K562 (cell line): ENCODE data around the gene LIPT2. TPM values are rescaled to one million over a fixed set of nuclear protein-coding genes. Genes with fewer than 3 reads are reported as not detected.

Experiments
- ATAC-seq: fragments of 200-7000 bp; cut with Tn5 transposase; 3 replicates; pipeline ENCODE4 v1.9.1; 2020; ENCODE audit warnings: moderate library complexity
- BruUV-seq: library from RNA; stranded (reverse); fragments of 400-500 nt; replicated peaks from 2 replicates; lab custom pipeline; 2021; lab: Mats Ljungman, UMichigan
- CTCF ChIA-PET: fragments of 300-600 bp; formaldehyde crosslinking; extraction: SDS; loops from one replicate; lab custom pipeline; 2021; ENCODE audit warnings: low intra/inter-chr PET ratio; lab: Yijun Ruan, JAX
- POLR2A ChIA-PET: fragments of 300-600, 350-650 bp; sonication (Branson Sonifier 250); formaldehyde crosslinking; extraction: SDS; loops from one replicate; lab custom pipeline; 2021; ENCODE audit warnings: antibody characterized with exemption, inconsistent platforms; lab: Yijun Ruan, JAX
- DNase-seq, 4 experiments: peaks; one replicate each; pipeline versions ENCODE4 v3.0.0 to v3.0.0-alpha.2; 2011 to 2018; ENCODE audit warnings: low spot score in 3 of 4, mixed read lengths in 3 of 4; ENCODE audit errors: extremely low read depth in 1 of 4
- FAIRE-seq: peaks from 2 replicates; lab custom pipeline; 2011; peaks lifted over from hg19 to GRCh38; lab: Jason Lieb, UNC
- H2AFZ ChIP-seq: 2 replicates; pipeline ENCODE4 v1.6.0; 2011; ENCODE audit warnings: low read depth, low read length, control low read depth, inconsistent platforms
- H3K27ac ChIP-seq: fragments of 200-600 bp; 3 replicates; pipeline ENCODE4 v1.8.0; 2011; ENCODE audit warnings: low read depth, mild to moderate bottlenecking, control low read depth, inconsistent platforms, low read length, moderate library complexity, mixed read lengths; ENCODE audit errors: extremely low read depth
- H3K27me3 ChIP-seq, 2 experiments: fragments of 300-600 bp in 1 of 2; 2 replicates in 1 of 2; 3 replicates in 1 of 2; pipeline versions ENCODE4 v1.6.0 to v1.8.0; 2011; ENCODE audit warnings: inconsistent platforms in 2 of 2, low read length in 2 of 2, mild to moderate bottlenecking in 1 of 2, mixed read lengths in 1 of 2, moderate library complexity in 1 of 2; ENCODE audit not compliant: control insufficient read depth in 2 of 2, insufficient read depth in 2 of 2
- H3K36me3 ChIP-seq: fragments of 300-600 bp; 3 replicates; pipeline ENCODE4 v1.8.0; 2011; ENCODE audit warnings: mild to moderate bottlenecking, low read length, inconsistent platforms; ENCODE audit not compliant: control insufficient read depth, insufficient read depth
- H3K4me1 ChIP-seq, 2 experiments: fragments of 200-600 bp in 1 of 2; replicated peaks in 1 of 2; 2 replicates in 1 of 2; 3 replicates in 1 of 2; pipeline versions ENCODE4 v1.5.1 to v1.8.0; 2011; ENCODE audit warnings: inconsistent platforms in 2 of 2, low read length in 2 of 2, mild to moderate bottlenecking in 1 of 2, mixed read lengths in 1 of 2, moderate library complexity in 1 of 2; ENCODE audit not compliant: control insufficient read depth in 2 of 2, insufficient read depth in 2 of 2
- H3K4me2 ChIP-seq: 2 replicates; pipeline ENCODE4 v1.6.1; 2011; ENCODE audit warnings: low read length, control low read depth, inconsistent platforms, mixed read lengths; ENCODE audit not compliant: insufficient read depth
- H3K4me3 ChIP-seq: fragments of 200-600 bp; sonication (generic), shearing (Covaris generic); 2 replicates; pipeline ENCODE4 v1.5.1; 2016; ENCODE audit warnings: control low read depth, inconsistent platforms
- H3K79me2 ChIP-seq: fragments of 200-600 bp; 3 replicates; pipeline ENCODE4 v1.8.0; 2011; ENCODE audit warnings: low read length, inconsistent platforms; ENCODE audit not compliant: control insufficient read depth, insufficient read depth
- H3K9ac ChIP-seq, 2 experiments: 2 replicates each; pipeline versions ENCODE4 v1.6.0 to v1.6.1; 2011; ENCODE audit warnings: low read depth in 2 of 2, low read length in 2 of 2, control low read depth in 1 of 2, inconsistent platforms in 1 of 2, mild to moderate bottlenecking in 1 of 2, mixed read lengths in 1 of 2; ENCODE audit not compliant: insufficient read depth in 1 of 2
- H3K9me1 ChIP-seq: one replicate; pipeline ENCODE4 v1.6.0; 2011; ENCODE audit warnings: inconsistent platforms, mild to moderate bottlenecking, low read length, moderate library complexity; ENCODE audit not compliant: control insufficient read depth, insufficient read depth
- H3K9me3 ChIP-seq: replicated peaks from 2 replicates; pipeline ENCODE4 v1.5.1; 2011; ENCODE audit warnings: low read depth, low read length, inconsistent platforms; ENCODE audit not compliant: control insufficient read depth, insufficient read depth
- H4K20me1 ChIP-seq: replicated peaks from 2 replicates; pipeline ENCODE4 v1.6.1; 2011; ENCODE audit warnings: low read length, inconsistent platforms, mixed read lengths; ENCODE audit not compliant: control insufficient read depth, insufficient read depth
- DDX20 ChIP-seq: fragments of 450-650 bp; IDR thresholded peaks from 2 replicates; pipeline ENCODE4 v1.6.1; 2016; ENCODE audit warnings: missing genetic modification characterization, low read depth, mild to moderate bottlenecking, missing compliant biosample characterization, moderate library complexity
- FOXJ2 ChIP-seq: fragments of 200-800 bp; sonication (Bioruptor generic); IDR thresholded peaks from 2 replicates; pipeline ENCODE4 v1.6.1; 2016; ENCODE audit warnings: missing genetic modification characterization, missing compliant biosample characterization
- KAT7 ChIP-seq: sonication (generic); formaldehyde crosslinking; IDR thresholded peaks from 2 replicates; pipeline ENCODE4 v1.8.0; 2022; ENCODE audit warnings: missing genetic modification reagents, mild to moderate bottlenecking, borderline replicate concordance
- MCM2 ChIP-seq: fragments of 450-650 bp; IDR thresholded peaks from 2 replicates; pipeline ENCODE4 v1.6.1; 2017; ENCODE audit warnings: low read depth, mild to moderate bottlenecking
- MED1 ChIP-seq: sonication (generic); formaldehyde crosslinking; IDR thresholded peaks from 2 replicates; pipeline ENCODE4 v1.8.1; 2023; ENCODE audit warnings: missing genetic modification reagents, borderline replicate concordance
- RBM17 ChIP-seq: fragments of 200-400 bp; formaldehyde crosslinking; IDR thresholded peaks from 2 replicates; pipeline ENCODE4 v1.6.1; 2017; ENCODE audit warnings: low read depth, mild to moderate bottlenecking, low read length, borderline replicate concordance
- SMAD4 ChIP-seq: fragments of 250-450 bp; sonication (Bioruptor Pico); conservative IDR thresholded peaks from 2 replicates; pipeline ENCODE4 v1.8.0; 2021; ENCODE audit warnings: inconsistent platforms, mild to moderate bottlenecking, moderate library complexity
- STAG1 ChIP-seq: sonication (generic); formaldehyde crosslinking; IDR thresholded peaks from 2 replicates; pipeline ENCODE4 v1.5.0; 2020; ENCODE audit warnings: missing genetic modification reagents, borderline replicate concordance
- TOE1 ChIP-seq, 2 experiments: fragments of 450-650 bp in 1 of 2; sonication (generic) in 1 of 2; formaldehyde crosslinking in 1 of 2; IDR thresholded peaks; 2 replicates each; pipeline versions ENCODE4 v1.7.1 to v1.8.0; 2016 to 2022; ENCODE audit warnings: borderline replicate concordance in 2 of 2, mild to moderate bottlenecking in 2 of 2, antibody characterized with exemption in 1 of 2, inconsistent platforms in 1 of 2, low read depth in 1 of 2, missing genetic modification reagents in 1 of 2, moderate library complexity in 1 of 2
- ZBTB12 ChIP-seq: fragments of 250-450 bp; sonication (Bioruptor Pico); IDR thresholded peaks from 2 replicates; pipeline ENCODE4 v1.4.0; 2020
- WGBS: fragments of 100-300 bp; shearing (Covaris generic); methylation state at CpG from one replicate; pipeline ENCODE4 v1.1.6; 2016; ENCODE audit warnings: low coverage, mixed read lengths; ENCODE audit not compliant: insufficient coverage; ENCODE audit errors: missing lambda C conversion rate; 5-methylcytosine and 5-hydroxymethylcytosine counted together
- in situ Hi-C: fragments of 300-500 bp; cut with MboI; formaldehyde crosslinking; loops from 4 replicates; pipeline ENCODE4 v1.15.0; 2018; ENCODE audit warnings: inconsistent platforms, mixed read lengths
- intact Hi-C: fragments of 100-400 bp; cut with micrococcal nuclease; formaldehyde crosslinking; loops from 2 replicates; pipeline ENCODE4 v1.14.2; 2022
- polyA plus RNA-seq, 8 experiments: library from polyadenylated mRNA; depleted of rRNA in 4 of 8; stranded (reverse) in 5 of 8; unstranded in 3 of 8; fragments of >200 nt; fragmentation: Nextera tagmentation in 2 of 8; fragmentation: Illumina TruSeq in 1 of 8; extraction: Ambion mirVana in 2 of 8; extraction: Trizol in 1 of 8; gene quantifications; 2 replicates each; pipeline versions ENCODE4 v1.2.1 to v1.2.3, GENCODE V29; 2011 to 2014; ENCODE audit warnings: inconsistent platforms in 1 of 8, missing spikeins in 1 of 8
- total RNA-seq, 7 experiments: library from RNA; depleted of rRNA in 6 of 7; stranded (reverse); fragments of >200 nt in 6 of 7; fragmentation: Illumina TruSeq in 2 of 7; extraction: Trizol in 2 of 7; gene quantifications; 2 replicates each; pipeline versions ENCODE4 v1.2.1 to v1.2.3, GENCODE V29; 2011 to 2021; ENCODE audit warnings: low replicate concordance in 1 of 7

LIPT2 gene
- total and polyA plus RNA-seq, 9 of the 15 experiments (the other 6 are each of a cell fraction or from before 2014, with no cell fraction given) = 1.00 to 5.2 (median 3.5) TPM

- no peak for TF ChIP-seq ZBTB12 (CRISPR knock-in tag)
- no peak for TF ChIP-seq FOXJ2 (tag)
- no peak for TF ChIP-seq RBM17
- TF ChIP-seq DDX20 = no peak
- 0 out of 2 replicates have a peak, but pooled peaks have one; percentile 13 for TF ChIP-seq KAT7 (CRISPR knock-in tag)
- TF ChIP-seq STAG1 = no peak
Measured at GRCh38 chr11:74493791-74494630, 487 bp upstream of the LIPT2 start (continued).

GRCh38 chr11:74492084-74492483, 1.4 kb downstream of the LIPT2 start:
- 70% methylated on average over 11 of the region's 11 CpGs for WGBS
- CTCF ChIA-PET = no interaction called here
- intact Hi-C loops (no loop called here), in situ Hi-C loops (no loop called here)
- POLR2A ChIA-PET = interaction anchor here (1.7 kb wide), 1 partner anchor 43 kb away, joined by 4 read pairs; no protein-coding TSS in a partner anchor
- Histone ChIP-seq H3K4me1 (peaks cover 15 to 18% of the 10 kb centered on the region in 2 experiments; a peak in 4 of 5 replicates), H4K20me1 (no peaks in the 10 kb centered on the region), H2AFZ (peak overlapping the region; percentile 40), H3K4me3 (no peak overlapping the region), H3K27ac (peak overlapping the region; percentile 31; the same call in 1 of the 3 replicates), H3K9me1 (peaks cover 4% of the 10 kb centered on the region), H3K79me2 (no peaks in the 10 kb centered on the region), H3K27me3 (no peaks in the 10 kb centered on the region), H3K9ac (peak overlapping the region in 1 of 2 experiments; percentile 85; a peak in 2 of 4 replicates), H3K36me3 (no peaks in the 10 kb centered on the region), H3K9me3 (no peaks in the 10 kb centered on the region), H3K4me2 (peak overlapping the region; percentile 52)
- DNase-seq (no peak), FAIRE-seq (no peak), ATAC-seq (no peak)
- TSS peak; percentile 62 for BruUV-seq
- TF ChIP-seq MCM2 (no peak), TOE1 (IDR thresholded peaks at IDR 0.05; ENCODE audit: borderline replicate concordance) (no peak), TOE1 (CRISPR knock-in tag; IDR thresholded peaks at IDR 0.05; ENCODE audit: borderline replicate concordance, low read depth) (0 out of 2 replicates have a peak, but pooled peaks have one; percentile 40), SMAD4 (no peak), MED1 (CRISPR knock-in tag) (no peak)
